Measurements from ENCODE around the gene RUNX3. TPM values are rescaled to one million over a fixed set of nuclear protein-coding genes. Genes with fewer than 3 reads are reported as not detected.

RUNX3 gene
- total RNA-seq, 1 experiment from 2014 or later: 8.6 TPM

DNA sequence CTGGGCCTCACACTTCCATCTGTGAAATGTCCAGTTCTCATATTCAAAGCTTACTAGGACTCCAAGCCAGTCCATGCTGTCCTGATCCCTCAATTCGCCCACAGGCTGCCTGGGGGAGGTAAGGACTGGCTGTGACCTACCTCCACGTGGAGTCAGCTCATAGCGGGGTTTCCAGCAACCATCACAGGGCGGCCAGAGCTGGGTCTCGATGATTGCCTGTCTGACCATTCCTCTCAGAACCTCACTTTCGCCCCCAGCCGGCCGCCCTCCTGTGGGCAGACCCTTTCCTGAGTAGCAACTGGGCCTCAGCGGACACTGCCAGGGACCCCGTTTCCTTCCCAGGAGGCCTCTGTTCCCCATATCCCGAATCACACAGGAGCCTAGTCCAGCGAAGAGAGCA lies 3.4 kb upstream of the RUNX3 start:
- TF ChIP-seq EZH2 (IDR thresholded peaks at IDR 0.05; ENCODE audit: borderline replicate concordance, low read depth, low read length, poor library complexity, severe bottlenecking): no peak
- TF ChIP-seq, protein P1, sequence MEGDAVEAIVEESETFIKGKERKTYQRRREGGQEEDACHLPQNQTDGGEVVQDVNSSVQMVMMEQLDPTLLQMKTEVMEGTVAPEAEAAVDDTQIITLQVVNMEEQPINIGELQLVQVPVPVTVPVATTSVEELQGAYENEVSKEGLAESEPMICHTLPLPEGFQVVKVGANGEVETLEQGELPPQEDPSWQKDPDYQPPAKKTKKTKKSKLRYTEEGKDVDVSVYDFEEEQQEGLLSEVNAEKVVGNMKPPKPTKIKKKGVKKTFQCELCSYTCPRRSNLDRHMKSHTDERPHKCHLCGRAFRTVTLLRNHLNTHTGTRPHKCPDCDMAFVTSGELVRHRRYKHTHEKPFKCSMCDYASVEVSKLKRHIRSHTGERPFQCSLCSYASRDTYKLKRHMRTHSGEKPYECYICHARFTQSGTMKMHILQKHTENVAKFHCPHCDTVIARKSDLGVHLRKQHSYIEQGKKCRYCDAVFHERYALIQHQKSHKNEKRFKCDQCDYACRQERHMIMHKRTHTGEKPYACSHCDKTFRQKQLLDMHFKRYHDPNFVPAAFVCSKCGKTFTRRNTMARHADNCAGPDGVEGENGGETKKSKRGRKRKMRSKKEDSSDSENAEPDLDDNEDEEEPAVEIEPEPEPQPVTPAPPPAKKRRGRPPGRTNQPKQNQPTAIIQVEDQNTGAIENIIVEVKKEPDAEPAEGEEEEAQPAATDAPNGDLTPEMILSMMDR (conservative IDR thresholded peaks at IDR 0.05; ENCODE audit: low read depth, low read length): no peak
- Histone ChIP-seq H3K4me1 (ENCODE audit: insufficient read depth, low read length, poor library complexity, severe bottlenecking) (no peaks in the 10 kb centered on the region), H3K36me3 (ENCODE audit: insufficient read depth, low read length, poor library complexity, severe bottlenecking) (no peaks in the 10 kb centered on the region), H3K9me3 (ENCODE audit: low read depth, low read length, poor library complexity, severe bottlenecking) (no peaks in the 10 kb centered on the region), H3K27ac (ENCODE audit: low read depth, low read length, poor library complexity, severe bottlenecking) (no peak overlapping the region), H3K27me3 (replicated peaks; ENCODE audit: insufficient read depth, low read depth, low read length, poor library complexity) (no peaks in the 10 kb centered on the region), H3K4me3 (ENCODE audit: low read depth, low read length, poor library complexity, severe bottlenecking) (no peak overlapping the region)
- POLR2A ChIA-PET (ENCODE audit: low non-redundant PET): no interaction called here
- BruUV-seq (replicated peaks): no TSS peak
- no peak for DNase-seq (ENCODE audit: low spot score)
- intact Hi-C loops (cut with micrococcal nuclease; ENCODE audit: unreplicated experiment): loop anchor here (2.0 to 5.0 kb wide), 3 partner anchors 104 to 274 kb away; no protein-coding TSS in a partner anchor
- CTCF ChIA-PET: no interaction called here

GRCh38 chr1:24932725-24933294 lies 2.7 kb upstream of the RUNX3 start:
- Histone ChIP-seq H3K9me3 (ENCODE audit: low read depth, low read length, poor library complexity, severe bottlenecking) (no peaks in the 10 kb centered on the region), H3K36me3 (ENCODE audit: insufficient read depth, low read length, poor library complexity, severe bottlenecking) (no peaks in the 10 kb centered on the region), H3K27me3 (replicated peaks; ENCODE audit: insufficient read depth, low read depth, low read length, poor library complexity) (no peaks in the 10 kb centered on the region), H3K4me3 (ENCODE audit: low read depth, low read length, poor library complexity, severe bottlenecking) (no peak overlapping the region), H3K4me1 (ENCODE audit: insufficient read depth, low read length, poor library complexity, severe bottlenecking) (peaks cover 3% of the 10 kb centered on the region), H3K27ac (ENCODE audit: low read depth, low read length, poor library complexity, severe bottlenecking) (no peak overlapping the region)
- no TSS peak for BruUV-seq (replicated peaks)
- DNase-seq (ENCODE audit: low spot score): no peak
- POLR2A ChIA-PET (ENCODE audit: low non-redundant PET): no interaction called here
- no peak for TF ChIP-seq EZH2 (IDR thresholded peaks at IDR 0.05; ENCODE audit: borderline replicate concordance, low read depth, low read length, poor library complexity, severe bottlenecking)
- TF ChIP-seq, protein P1 (conservative IDR thresholded peaks at IDR 0.05; ENCODE audit: low read depth, low read length): no peak
- intact Hi-C loops (cut with micrococcal nuclease; ENCODE audit: unreplicated experiment): loop anchor here (2.0 to 5.0 kb wide), 3 partner anchors 104 to 274 kb away; no protein-coding TSS in a partner anchor
- CTCF ChIA-PET: interaction anchor here (0.7 to 1.0 kb wide), 3 partner anchors 19 to 409 kb away, joined by 3 to 4 read pairs (median 3); no protein-coding TSS in a partner anchor

DNA sequence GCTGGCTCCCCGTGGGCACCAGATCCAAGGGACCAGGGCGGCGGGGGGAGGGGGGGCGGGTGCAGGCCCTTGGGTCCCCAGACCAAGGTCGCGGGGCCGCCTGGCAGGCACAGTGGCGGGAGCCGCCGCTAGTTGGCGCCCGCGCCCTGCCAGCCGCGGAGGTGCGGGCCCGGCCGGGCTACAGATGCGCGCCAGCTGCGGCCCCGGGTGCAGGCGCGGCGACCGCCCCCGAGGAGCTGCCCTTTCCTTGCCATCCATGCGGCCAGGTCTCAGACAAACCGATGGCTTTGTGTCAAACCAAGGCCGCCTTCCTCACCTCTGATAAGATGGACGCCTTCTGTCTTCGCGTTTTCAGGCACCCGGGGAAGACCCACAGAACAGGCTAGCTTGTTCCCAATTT lies 2.2 kb upstream of the RUNX3 start:
- TF ChIP-seq, protein P1 (conservative IDR thresholded peaks at IDR 0.05; ENCODE audit: low read depth, low read length): peak; percentile 38; the same call in 1 of the 2 replicates
- TF ChIP-seq EZH2 (IDR thresholded peaks at IDR 0.05; ENCODE audit: borderline replicate concordance, low read depth, low read length, poor library complexity, severe bottlenecking): no peak
- Histone ChIP-seq H3K9me3 (ENCODE audit: low read depth, low read length, poor library complexity, severe bottlenecking) (no peaks in the 10 kb centered on the region), H3K4me3 (ENCODE audit: low read depth, low read length, poor library complexity, severe bottlenecking) (no peak overlapping the region), H3K27me3 (replicated peaks; ENCODE audit: insufficient read depth, low read depth, low read length, poor library complexity) (no peaks in the 10 kb centered on the region), H3K27ac (ENCODE audit: low read depth, low read length, poor library complexity, severe bottlenecking) (no peak overlapping the region), H3K36me3 (ENCODE audit: insufficient read depth, low read length, poor library complexity, severe bottlenecking) (no peaks in the 10 kb centered on the region), H3K4me1 (ENCODE audit: insufficient read depth, low read length, poor library complexity, severe bottlenecking) (peaks cover 6% of the 10 kb centered on the region)
- POLR2A ChIA-PET (ENCODE audit: low non-redundant PET): no interaction called here
- intact Hi-C loops (cut with micrococcal nuclease; ENCODE audit: unreplicated experiment): loop anchor here (2.0 to 5.0 kb wide), 3 partner anchors 105 to 275 kb away; no protein-coding TSS in a partner anchor
- CTCF ChIA-PET: interaction anchor here (0.5 to 1.0 kb wide), 4 partner anchors 20 to 410 kb away, joined by 3 to 5 read pairs (median 4); no protein-coding TSS in a partner anchor
- peak; percentile 45 for DNase-seq (ENCODE audit: low spot score)
- BruUV-seq (replicated peaks): no TSS peak
